T-helper 22 cell (primary cell): ENCODE data around the gene LCN6.
"Not testable (repeated sequence)": the region's sequence is repeated elsewhere in the genome, so short reads cannot be mapped to it uniquely, and the experiment has no call there.

Experiments
- DNase-seq: peaks from one replicate; pipeline ENCODE4 v3.0.0-alpha.2; 2020; ENCODE audit warnings: low read depth

LCN6 gene

GRCh38 chr9:136709454-136710109 is 38.7 kb downstream of the LCN6 start:
- no peak for DNase-seq

- DNase-seq = no peak
Observed at GRCh38 chr9:136707849-136708517, 40.3 kb downstream of the LCN6 start.

- no peak for DNase-seq
Observed at GRCh38 chr9:136707011-136707410, 41.3 kb downstream of the LCN6 start.

GRCh38 chr9:136705564-136705963 is 42.8 kb downstream of the LCN6 start:
- DNase-seq = no peak

GRCh38 chr9:136704741-136705140 is 43.6 kb downstream of the LCN6 start:
- not testable (repeated sequence) for DNase-seq

GRCh38 chr9:136703276-136703860 is 45.0 kb downstream of the LCN6 start:
- DNase-seq = no peak

GRCh38 chr9:136701668-136702053 is 46.7 kb downstream of the LCN6 start:
- no peak for DNase-seq

GRCh38 chr9:136700959-136701667 is 47.2 kb downstream of the LCN6 start:
- no peak for DNase-seq

- no peak for DNase-seq
Observed at GRCh38 chr9:136700304-136700703, 48.0 kb downstream of the LCN6 start.

- DNase-seq = no peak
Observed at GRCh38 chr9:136698635-136699246, 49.6 kb downstream of the LCN6 start.

GRCh38 chr9:136697821-136698526 is 50.4 kb downstream of the LCN6 start:
- DNase-seq = no peak

- no peak for DNase-seq
Observed at GRCh38 chr9:136697146-136697820, 51.0 kb downstream of the LCN6 start.

GRCh38 chr9:136696502-136696901 is 51.8 kb downstream of the LCN6 start:
- no peak for DNase-seq

GRCh38 chr9:136695955-136696354 is 52.4 kb downstream of the LCN6 start:
- DNase-seq = no peak

GRCh38 chr9:136695435-136695895 is 52.9 kb downstream of the LCN6 start:
- no peak for DNase-seq

- no peak for DNase-seq
Observed at GRCh38 chr9:136694872-136695247, 53.5 kb downstream of the LCN6 start.

- no peak for DNase-seq
Observed at GRCh38 chr9:136694163-136694871, 54.0 kb downstream of the LCN6 start.
